ENCODE results near the gene NEK11. TPM values are rescaled to one million over a fixed set of nuclear protein-coding genes. Genes with fewer than 3 reads are reported as not detected.
A peak's percentile ranks its signal among the peaks of the same experiment; 100 is the strongest.

The NEK11 gene
- total and polyA plus RNA-seq, 9 of the 15 experiments (the other 6 are each of a cell fraction or from before 2014, with no cell fraction given), result 0.28 to 1.5 (median 0.87) TPM

DNA sequence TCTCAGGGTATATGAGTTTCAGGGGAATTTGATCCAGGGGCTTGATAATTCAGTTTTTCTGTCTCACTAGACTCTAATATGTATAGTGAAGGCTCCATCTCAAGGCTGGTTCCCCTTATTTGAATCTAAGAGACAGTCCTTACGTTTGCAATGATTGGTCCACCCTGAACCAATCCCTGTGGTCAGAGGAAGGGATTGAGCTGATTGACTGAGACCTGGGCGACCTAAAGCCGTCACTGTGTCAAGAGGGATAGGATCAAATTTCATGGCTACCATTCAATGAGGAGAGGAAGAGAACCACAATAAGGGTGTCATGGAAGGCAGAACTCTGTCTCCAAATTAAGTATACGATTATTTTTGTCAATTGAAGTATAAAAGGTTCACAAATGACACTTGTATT lies 371.2 kb downstream of the NEK11 start:
- no TSS peak for BruUV-seq (replicated peaks)
- Histone ChIP-seq H2AFZ (ENCODE audit: low read depth, low read length) (no peak overlapping the region), H3K27me3 (ENCODE audit: control insufficient read depth in 2 of 2, insufficient read depth in 2 of 2, low read length in 2 of 2) (peaks cover 0 to 6% of the 10 kb centered on the region in 2 experiments; a peak in 3 of 5 replicates), H3K9me1 (ENCODE audit: control insufficient read depth, insufficient read depth, low read length) (no peaks in the 10 kb centered on the region), H3K79me2 (ENCODE audit: control insufficient read depth, insufficient read depth, low read length) (no peaks in the 10 kb centered on the region), H3K27ac (ENCODE audit: extremely low read depth, low read depth, low read length) (no peak overlapping the region), H3K4me2 (ENCODE audit: insufficient read depth, low read length) (no peak overlapping the region), H3K36me3 (ENCODE audit: control insufficient read depth, insufficient read depth, low read length) (no peaks in the 10 kb centered on the region), H3K4me3 (no peak overlapping the region), H4K20me1 (replicated peaks; ENCODE audit: control insufficient read depth, insufficient read depth, low read length) (no peaks in the 10 kb centered on the region), H3K9me3 (replicated peaks; ENCODE audit: control insufficient read depth, insufficient read depth, low read depth, low read length) (no peaks in the 10 kb centered on the region), H3K9ac (ENCODE audit: insufficient read depth in 1 of 2, low read depth in 2 of 2, low read length in 2 of 2) (no peak overlapping the region), H3K4me1 (replicated peaks in 1 of 2; ENCODE audit: control insufficient read depth in 2 of 2, insufficient read depth in 2 of 2, low read length in 2 of 2) (no peaks in the 10 kb centered on the region)
- peak in 1 of 4 experiments; percentile 11 for DNase-seq (ENCODE audit: extremely low read depth in 1 of 4, low spot score in 3 of 4)
- ChIA-PET POLR2A (interaction anchor here (1.2 kb wide), 1 partner anchor 17 kb away, joined by 4 read pairs; the partner anchor contains the start of gene NUDT16), CTCF (ENCODE audit: low intra/inter-chr PET ratio) (no interaction called here)
- WGBS (ENCODE audit: insufficient coverage, low coverage, missing lambda C conversion rate), result 0% methylated on average over 4 of the region's 4 CpGs
- no peak for TF ChIP-seq CBX3 (IDR thresholded peaks at IDR 0.05; ENCODE audit: borderline replicate concordance in 1 of 2, low read length in 2 of 2)
- TF ChIP-seq, protein P1, sequence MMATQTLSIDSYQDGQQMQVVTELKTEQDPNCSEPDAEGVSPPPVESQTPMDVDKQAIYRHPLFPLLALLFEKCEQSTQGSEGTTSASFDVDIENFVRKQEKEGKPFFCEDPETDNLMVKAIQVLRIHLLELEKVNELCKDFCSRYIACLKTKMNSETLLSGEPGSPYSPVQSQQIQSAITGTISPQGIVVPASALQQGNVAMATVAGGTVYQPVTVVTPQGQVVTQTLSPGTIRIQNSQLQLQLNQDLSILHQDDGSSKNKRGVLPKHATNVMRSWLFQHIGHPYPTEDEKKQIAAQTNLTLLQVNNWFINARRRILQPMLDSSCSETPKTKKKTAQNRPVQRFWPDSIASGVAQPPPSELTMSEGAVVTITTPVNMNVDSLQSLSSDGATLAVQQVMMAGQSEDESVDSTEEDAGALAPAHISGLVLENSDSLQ (IDR thresholded peaks at IDR 0.05), result peak; percentile 34; the same call in 1 of the 2 replicates
- no peak; the same call in 2 of the 3 replicates for ATAC-seq
- intact Hi-C loops (cut with micrococcal nuclease), result no loop called here
- no peak for FAIRE-seq
- in situ Hi-C loops (cut with MboI), result no loop called here

Small RNAs within 50 kb of the gene (small RNA-seq; reads per million reads assigned to genes)
- gene RNU6-726P, result not detected

Other genes starting within 250 kb of the NEK11 start
- gene ATP2C1, start 132.8 kb upstream of the NEK11 start, total RNA-seq (2014; rRNA removed), result 16.2 and 25.3 TPM in 2 replicates
- 34.1 and 35.4 TPM in 2 replicates for gene ATP2C1, start 132.8 kb upstream of the NEK11 start, total RNA-seq (2014; rRNA removed; fragmentation: Illumina TruSeq; extraction: Trizol)
- gene ATP2C1, start 132.8 kb upstream of the NEK11 start, total RNA-seq (2015; rRNA removed; fragmentation: Illumina TruSeq; extraction: Trizol), result 25.8 and 27.7 TPM in 2 replicates
- gene ATP2C1, start 132.8 kb upstream of the NEK11 start, total RNA-seq (2021), result 32.1 and 33.0 TPM in 2 replicates
- 36.8 and 53.5 TPM in 2 replicates for gene ATP2C1, start 132.8 kb upstream of the NEK11 start, polyA plus RNA-seq (2011; rRNA removed)
- 25.6 and 29.3 TPM in 2 replicates for gene ATP2C1, start 132.8 kb upstream of the NEK11 start, polyA plus RNA-seq (2014; fragmentation: Illumina TruSeq; extraction: Trizol)
- gene ATP2C1, start 132.8 kb upstream of the NEK11 start, polyA plus RNA-seq (2014; fragmentation: Nextera tagmentation; extraction: Ambion mirVana), result 10 to 100 TPM in 1 of 2 experiments, 1 to 10 TPM in 1; 10.0 to 15.6 TPM
- 27.9 and 33.0 TPM in 2 replicates for gene ATP2C1, start 132.8 kb upstream of the NEK11 start, polyA plus RNA-seq (2014; rRNA removed)
- gene ASTE1, start 52 bp upstream of the NEK11 start, total RNA-seq (2014; rRNA removed), result 3.6 and 4.4 TPM in 2 replicates
- gene ASTE1, start 52 bp upstream of the NEK11 start, total RNA-seq (2014; rRNA removed; fragmentation: Illumina TruSeq; extraction: Trizol), result 6.7 and 6.9 TPM in 2 replicates
- gene ASTE1, start 52 bp upstream of the NEK11 start, total RNA-seq (2015; rRNA removed; fragmentation: Illumina TruSeq; extraction: Trizol), result 7.3 and 8.6 TPM in 2 replicates
- gene ASTE1, start 52 bp upstream of the NEK11 start, total RNA-seq (2021), result 4.7 and 5.4 TPM in 2 replicates
- 7.0 and 10.1 TPM in 2 replicates for gene ASTE1, start 52 bp upstream of the NEK11 start, polyA plus RNA-seq (2011; rRNA removed)
- 4.7 and 6.6 TPM in 2 replicates for gene ASTE1, start 52 bp upstream of the NEK11 start, polyA plus RNA-seq (2014; fragmentation: Illumina TruSeq; extraction: Trizol)
- gene ASTE1, start 52 bp upstream of the NEK11 start, polyA plus RNA-seq (2014; fragmentation: Nextera tagmentation; extraction: Ambion mirVana), result 10 to 100 TPM; 10.1 to 12.1 TPM
- 3.5 and 5.4 TPM in 2 replicates for gene ASTE1, start 52 bp upstream of the NEK11 start, polyA plus RNA-seq (2014; rRNA removed)